Stomach (tissue), 4 donors: Measurements from ENCODE around the gene GDF11.

Experiments used
- CTCF ChIP-seq, 7 experiments: fragments of 450-650 bp in 4 of 7; fragments of 200-600 bp in 3 of 7; sonication (generic) in 3 of 7; IDR thresholded peaks; one replicate each; pipeline ENCODE4 v1.5.1; 2016 to 2019; ENCODE audit warnings: antibody characterized with exemption in 7 of 7, control low read depth in 2 of 7, mild to moderate bottlenecking in 1 of 7
- POLR2A ChIP-seq, 4 donors: fragments of 450-650 bp; IDR thresholded peaks; one replicate each; pipeline ENCODE4 v1.6.1; 2016; ENCODE audit warnings: antibody characterized with exemption in 4 of 4, control low read depth in 2 of 4, mild to moderate bottlenecking in 1 of 4, moderate library complexity in 1 of 4
- POLR2AphosphoS5 ChIP-seq, 3 donors: sonication (generic); formaldehyde crosslinking; IDR thresholded peaks; one replicate each; pipeline ENCODE4 v1.6.1; 2016; ENCODE audit warnings: antibody characterized with exemption in 3 of 3

DNA sequence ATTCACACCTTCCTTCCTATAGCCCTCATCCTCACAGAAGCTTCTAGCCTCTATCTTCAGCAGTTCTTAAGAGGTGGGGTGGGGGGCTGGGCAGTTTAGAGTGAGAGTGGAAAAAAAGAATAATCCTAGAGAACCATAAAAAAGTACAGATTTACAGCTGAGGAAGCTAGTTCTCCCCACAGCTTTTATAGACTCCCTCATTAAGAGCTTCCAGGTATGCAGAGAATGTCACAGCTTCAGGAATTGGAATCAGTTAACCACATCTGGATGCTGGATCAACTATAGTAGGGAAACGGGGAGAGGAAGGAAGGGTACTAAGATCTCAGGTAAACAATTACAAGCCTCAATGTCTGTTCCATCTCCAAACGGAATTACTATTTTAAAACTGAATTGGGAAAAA is 12.3 kb downstream of the GDF11 start:
- TF ChIP-seq CTCF (IDR thresholded peaks at IDR 0.05) (no peak), POLR2AphosphoS5 (IDR thresholded peaks at IDR 0.05) (no peak), POLR2A (IDR thresholded peaks at IDR 0.05) (no peak)
